ENCODE measurements around the gene CECR2.
A peak's percentile ranks its signal among the peaks of the same experiment; 100 is the strongest.

CECR2 gene

GRCh38 chr22:17569971-17570511 is 200.8 kb downstream of the CECR2 start:
- WGBS (ENCODE audit: insufficient coverage) = 48% methylated on average over 8 of the region's 8 CpGs
- no peak overlapping the region for H3K27ac ChIP-seq (ENCODE audit: insufficient read depth in 1 of 2, low read depth in 1 of 2, low read length in 2 of 2, poor library complexity in 1 of 2, severe bottlenecking in 2 of 2)
- no peak overlapping the region for H3K4me3 ChIP-seq (ENCODE audit: control insufficient read depth in 1 of 7, extremely low read depth in 1 of 7, insufficient read depth in 4 of 7, low read depth in 2 of 7, low read length in 6 of 7)
- peaks cover 0 to 4% (median 0%) of the 10 kb centered on the region in 5 experiments for H3K27me3 ChIP-seq (replicated peaks in 2 of 5; ENCODE audit: control insufficient read depth in 4 of 5, insufficient read depth in 5 of 5, low read length in 4 of 5)
- H3K36me3 ChIP-seq (ENCODE audit: control insufficient read depth in 4 of 4, insufficient read depth in 4 of 4, low read length in 3 of 4) = no peaks in the 10 kb centered on the region
- H3K4me1 ChIP-seq (ENCODE audit: control extremely low read depth in 1 of 4, control insufficient read depth in 4 of 4, insufficient read depth in 4 of 4, low read length in 3 of 4) = peaks cover 0 to 4% (median 0%) of the 10 kb centered on the region in 4 experiments
- no peaks in the 10 kb centered on the region for H3K9me3 ChIP-seq (ENCODE audit: control extremely low read depth in 1 of 5, control insufficient read depth in 4 of 5, insufficient read depth in 2 of 5, low read depth in 1 of 5, low read length in 4 of 5)
- ChIA-PET POLR2A (no interaction called here), CTCF (interaction anchor here (0.9 to 1.5 kb wide), 2 partner anchors 12 to 15 kb away, joined by 3 to 4 read pairs; no protein-coding TSS in a partner anchor)
- DNase-seq = peak in 1 of 3 donors; percentile 12

- CTCF ChIA-PET = interaction anchor here (1.5 kb wide), 1 partner anchor 16 kb away, joined by 3 read pairs; no protein-coding TSS in a partner anchor
- H3K4me1 ChIP-seq (ENCODE audit: control extremely low read depth in 1 of 4, control insufficient read depth in 4 of 4, insufficient read depth in 4 of 4, low read length in 3 of 4) = peaks cover 0 to 4% (median 0%) of the 10 kb centered on the region in 4 experiments
- no peaks in the 10 kb centered on the region for H3K36me3 ChIP-seq (ENCODE audit: control insufficient read depth in 4 of 4, insufficient read depth in 4 of 4, low read length in 3 of 4)
- POLR2A ChIA-PET = no interaction called here
- no peak overlapping the region for H3K4me3 ChIP-seq (ENCODE audit: control insufficient read depth in 1 of 7, extremely low read depth in 1 of 7, insufficient read depth in 4 of 7, low read depth in 2 of 7, low read length in 6 of 7)
- H3K27ac ChIP-seq (ENCODE audit: insufficient read depth in 1 of 2, low read depth in 1 of 2, low read length in 2 of 2, poor library complexity in 1 of 2, severe bottlenecking in 2 of 2) = no peak overlapping the region
- 86% methylated on average over 18 of the region's 21 CpGs for WGBS (ENCODE audit: insufficient coverage)
- H3K27me3 ChIP-seq (replicated peaks in 2 of 5; ENCODE audit: control insufficient read depth in 4 of 5, insufficient read depth in 5 of 5, low read length in 4 of 5) = peaks cover 0 to 4% (median 0%) of the 10 kb centered on the region in 5 experiments
- H3K9me3 ChIP-seq (ENCODE audit: control extremely low read depth in 1 of 5, control insufficient read depth in 4 of 5, insufficient read depth in 2 of 5, low read depth in 1 of 5, low read length in 4 of 5) = no peaks in the 10 kb centered on the region
- no peak for DNase-seq
These were observed 201.8 kb downstream of the CECR2 start for GRCh38 chr22:17570851-17571631.

- ChIA-PET CTCF (no interaction called here), POLR2A (no interaction called here)
- Histone ChIP-seq H3K36me3 (ENCODE audit: control insufficient read depth in 4 of 4, insufficient read depth in 4 of 4, low read length in 3 of 4) (no peaks in the 10 kb centered on the region), H3K27me3 (replicated peaks in 2 of 5; ENCODE audit: control insufficient read depth in 4 of 5, insufficient read depth in 5 of 5, low read length in 4 of 5) (peaks cover 0 to 4% (median 0%) of the 10 kb centered on the region in 5 experiments), H3K4me1 (ENCODE audit: control extremely low read depth in 1 of 4, control insufficient read depth in 4 of 4, insufficient read depth in 4 of 4, low read length in 3 of 4) (peaks cover 0 to under 1% (median 0%) of the 10 kb centered on the region in 4 experiments), H3K4me3 (ENCODE audit: control insufficient read depth in 1 of 7, extremely low read depth in 1 of 7, insufficient read depth in 4 of 7, low read depth in 2 of 7, low read length in 6 of 7) (no peak overlapping the region), H3K9me3 (ENCODE audit: control extremely low read depth in 1 of 5, control insufficient read depth in 4 of 5, insufficient read depth in 2 of 5, low read depth in 1 of 5, low read length in 4 of 5) (no peaks in the 10 kb centered on the region), H3K27ac (ENCODE audit: insufficient read depth in 1 of 2, low read depth in 1 of 2, low read length in 2 of 2, poor library complexity in 1 of 2, severe bottlenecking in 2 of 2) (no peak overlapping the region)
- WGBS (ENCODE audit: insufficient coverage) = 95% methylated on average over 3 of the region's 5 CpGs
- DNase-seq = no peak
These were observed 205.9 kb downstream of the CECR2 start for GRCh38 chr22:17575151-17575550.

DNA sequence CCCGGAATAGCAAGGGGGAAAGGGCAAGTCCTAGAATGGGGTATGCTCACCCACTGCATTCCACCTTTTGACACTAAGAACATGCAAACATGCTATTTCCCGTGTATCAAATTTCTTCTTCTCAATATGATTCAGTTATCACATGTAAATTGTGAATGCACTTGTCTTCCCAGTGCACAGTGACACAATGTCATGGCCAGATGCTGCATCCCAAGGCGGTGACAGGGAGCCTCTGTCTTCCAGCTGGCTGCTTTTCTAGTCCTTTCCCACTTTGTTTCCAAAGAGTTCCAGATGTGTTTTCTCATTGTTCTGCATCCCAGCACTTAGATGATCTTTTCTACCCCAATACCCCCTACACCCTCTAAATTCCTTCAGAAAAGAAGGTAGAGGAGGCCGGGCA is 206.4 kb downstream of the CECR2 start:
- Histone ChIP-seq H3K36me3 (ENCODE audit: control insufficient read depth in 4 of 4, insufficient read depth in 4 of 4, low read length in 3 of 4) (no peaks in the 10 kb centered on the region), H3K27ac (ENCODE audit: insufficient read depth in 1 of 2, low read depth in 1 of 2, low read length in 2 of 2, poor library complexity in 1 of 2, severe bottlenecking in 2 of 2) (no peak overlapping the region), H3K4me1 (ENCODE audit: control extremely low read depth in 1 of 4, control insufficient read depth in 4 of 4, insufficient read depth in 4 of 4, low read length in 3 of 4) (no peaks in the 10 kb centered on the region), H3K4me3 (ENCODE audit: control insufficient read depth in 1 of 7, extremely low read depth in 1 of 7, insufficient read depth in 4 of 7, low read depth in 2 of 7, low read length in 6 of 7) (no peak overlapping the region), H3K9me3 (ENCODE audit: control extremely low read depth in 1 of 5, control insufficient read depth in 4 of 5, insufficient read depth in 2 of 5, low read depth in 1 of 5, low read length in 4 of 5) (no peaks in the 10 kb centered on the region), H3K27me3 (replicated peaks in 2 of 5; ENCODE audit: control insufficient read depth in 4 of 5, insufficient read depth in 5 of 5, low read length in 4 of 5) (peaks cover 0 to 3% (median 0%) of the 10 kb centered on the region in 5 experiments)
- POLR2A ChIA-PET = no interaction called here
- 100% methylated on average over 1 of the region's 4 CpGs for WGBS (ENCODE audit: insufficient coverage)
- CTCF ChIA-PET = no interaction called here
- DNase-seq = no peak

DNA sequence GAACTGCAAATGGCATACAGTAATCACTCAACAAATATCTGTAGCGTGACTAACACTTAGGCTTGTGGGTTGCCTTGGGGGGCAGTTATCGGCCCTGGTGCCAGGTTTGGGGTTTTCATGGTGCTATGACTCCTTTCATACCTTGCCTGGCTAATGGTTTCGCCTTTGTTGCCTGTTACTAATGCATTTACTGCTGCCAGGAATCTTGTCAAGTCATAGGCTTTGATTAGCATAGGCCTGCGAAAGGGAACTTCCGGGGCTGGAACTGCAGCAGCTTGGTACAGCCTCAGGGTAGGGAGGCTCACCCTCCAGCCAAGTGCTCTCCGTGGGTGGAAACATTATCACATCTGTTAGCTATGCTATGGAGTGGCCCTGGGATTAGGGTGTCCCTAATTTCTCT is 207.2 kb downstream of the CECR2 start:
- peak in 1 of 3 donors; percentile 8 for DNase-seq
- Histone ChIP-seq H3K4me3 (ENCODE audit: control insufficient read depth in 1 of 7, extremely low read depth in 1 of 7, insufficient read depth in 4 of 7, low read depth in 2 of 7, low read length in 6 of 7) (no peak overlapping the region), H3K27ac (ENCODE audit: insufficient read depth in 1 of 2, low read depth in 1 of 2, low read length in 2 of 2, poor library complexity in 1 of 2, severe bottlenecking in 2 of 2) (no peak overlapping the region), H3K9me3 (ENCODE audit: control extremely low read depth in 1 of 5, control insufficient read depth in 4 of 5, insufficient read depth in 2 of 5, low read depth in 1 of 5, low read length in 4 of 5) (no peaks in the 10 kb centered on the region), H3K36me3 (ENCODE audit: control insufficient read depth in 4 of 4, insufficient read depth in 4 of 4, low read length in 3 of 4) (no peaks in the 10 kb centered on the region), H3K4me1 (ENCODE audit: control extremely low read depth in 1 of 4, control insufficient read depth in 4 of 4, insufficient read depth in 4 of 4, low read length in 3 of 4) (no peaks in the 10 kb centered on the region), H3K27me3 (replicated peaks in 2 of 5; ENCODE audit: control insufficient read depth in 4 of 5, insufficient read depth in 5 of 5, low read length in 4 of 5) (peaks cover 0 to 2% (median 0%) of the 10 kb centered on the region in 5 experiments)
- CTCF ChIA-PET = interaction anchor here (1.1 kb wide), 1 partner anchor 21 kb away, joined by 3 read pairs; no protein-coding TSS in a partner anchor
- 94% methylated on average over 5 of the region's 6 CpGs for WGBS (ENCODE audit: insufficient coverage)
- POLR2A ChIA-PET = no interaction called here

GRCh38 chr22:17578136-17578754 is 209.0 kb downstream of the CECR2 start:
- no peak overlapping the region for H3K4me3 ChIP-seq (ENCODE audit: control insufficient read depth in 1 of 7, extremely low read depth in 1 of 7, insufficient read depth in 4 of 7, low read depth in 2 of 7, low read length in 6 of 7)
- DNase-seq = no peak
- no peaks in the 10 kb centered on the region for H3K4me1 ChIP-seq (ENCODE audit: control extremely low read depth in 1 of 4, control insufficient read depth in 4 of 4, insufficient read depth in 4 of 4, low read length in 3 of 4)
- no peaks in the 10 kb centered on the region for H3K9me3 ChIP-seq (ENCODE audit: control extremely low read depth in 1 of 5, control insufficient read depth in 4 of 5, insufficient read depth in 2 of 5, low read depth in 1 of 5, low read length in 4 of 5)
- no peaks in the 10 kb centered on the region for H3K36me3 ChIP-seq (ENCODE audit: control insufficient read depth in 4 of 4, insufficient read depth in 4 of 4, low read length in 3 of 4)
- peaks cover 0 to 2% (median 0%) of the 10 kb centered on the region in 5 experiments for H3K27me3 ChIP-seq (replicated peaks in 2 of 5; ENCODE audit: control insufficient read depth in 4 of 5, insufficient read depth in 5 of 5, low read length in 4 of 5)
- ChIA-PET CTCF (interaction anchor here (1.6 to 2.4 kb wide), 2 partner anchors 12 to 13 kb away, joined by 4 to 9 read pairs; no protein-coding TSS in a partner anchor), POLR2A (no interaction called here)
- no peak overlapping the region for H3K27ac ChIP-seq (ENCODE audit: insufficient read depth in 1 of 2, low read depth in 1 of 2, low read length in 2 of 2, poor library complexity in 1 of 2, severe bottlenecking in 2 of 2)
- WGBS (ENCODE audit: insufficient coverage) = 92% methylated on average over 11 of the region's 11 CpGs
